Upper lobe of left lung (tissue), 6 donors: ENCODE measurements around the gene SPPL3. TPM values are rescaled to one million over a fixed set of nuclear protein-coding genes. Genes with fewer than 3 reads are reported as not detected.
A peak's percentile ranks its signal among the peaks of the same experiment; 100 is the strongest.
"Not testable (repeated sequence)": the region's sequence is repeated elsewhere in the genome, so short reads cannot be mapped to it uniquely, and the experiment has no call there.

ENCODE experiments used
- ATAC-seq, 2 donors: fragments of 200-7000 bp; cut with Tn5 transposase; one replicate each; pipeline ENCODE4 v1.9.1; 2022; ENCODE audit warnings: mild to moderate bottlenecking in 2 of 2, moderate library complexity in 2 of 2; ENCODE audit not compliant: low FRiP score in 2 of 2
- DNase-seq, 2 donors: peaks; one replicate each; pipeline ENCODE4 v3.0.0-alpha.2; 2019 to 2020
- H3K27ac ChIP-seq, 4 donors: fragments of 200-600 bp; sonication (generic); one replicate each; pipeline ENCODE4 v1.5.1; 2016 to 2019
- H3K27me3 ChIP-seq, 4 donors: fragments of 200-600 bp; sonication (generic); one replicate each; pipeline ENCODE4 v1.5.1; 2017 to 2019
- H3K36me3 ChIP-seq, 4 donors: fragments of 200-600 bp; sonication (generic); one replicate each; pipeline ENCODE4 v1.5.1; 2016 to 2019
- H3K4me1 ChIP-seq, 4 donors: fragments of 200-600 bp; sonication (generic); one replicate each; pipeline ENCODE4 v1.5.1; 2018 to 2019
- H3K4me3 ChIP-seq, 4 donors: fragments of 200-600 bp; sonication (generic); one replicate each; pipeline ENCODE4 v1.5.1; 2017 to 2019; ENCODE audit warnings: mild to moderate bottlenecking in 2 of 4, moderate library complexity in 1 of 4
- H3K9me3 ChIP-seq, 4 donors: fragments of 200-600 bp; sonication (generic); one replicate each; pipeline ENCODE4 v1.5.1; 2018 to 2019
- EP300 ChIP-seq, 4 donors: sonication (generic); formaldehyde crosslinking; IDR thresholded peaks; one replicate each; pipeline ENCODE4 v1.5.1; 2017; ENCODE audit warnings: antibody characterized with exemption in 4 of 4, control low read depth in 2 of 4
- POLR2A ChIP-seq, 4 donors: fragments of 450-650 bp; IDR thresholded peaks; one replicate each; pipeline ENCODE4 v1.5.1; 2016 to 2017; ENCODE audit warnings: antibody characterized with exemption in 4 of 4, mild to moderate bottlenecking in 2 of 4
- POLR2AphosphoS5 ChIP-seq, 2 donors: sonication (generic); formaldehyde crosslinking; IDR thresholded peaks; one replicate each; pipeline ENCODE4 v1.5.1; 2017; ENCODE audit warnings: antibody characterized with exemption in 2 of 2
- WGBS, 2 donors: methylation state at CpG; one replicate each; pipeline ENCODE4 v1.1.5; 2017 to 2018; 5-methylcytosine and 5-hydroxymethylcytosine counted together
- total RNA-seq, 6 donors: library from RNA; depleted of rRNA in 4 of 6; stranded (reverse); fragments of >200 nt in 4 of 6; gene quantifications; one replicate each; pipeline versions ENCODE4 v1.1.0 to v1.2.1, GENCODE V29; 2016 to 2021
- TF ChIP-seq, protein P1 (sequence below), 6 experiments: fragments of 450-650 bp in 4 of 6; fragments of 200-600 bp in 2 of 6; sonication (generic) in 2 of 6; IDR thresholded peaks; one replicate each; pipeline ENCODE4 v1.5.1; 2016 to 2019; ENCODE audit warnings: antibody characterized with exemption in 6 of 6
- donor health status: DM: no; HTN: no; CAD: no; lungs with moderate emphysema.
- donor health status: DM: no; HTN: yes; CAD: no; lungs with severe emphysema.

SPPL3 gene, protein sequence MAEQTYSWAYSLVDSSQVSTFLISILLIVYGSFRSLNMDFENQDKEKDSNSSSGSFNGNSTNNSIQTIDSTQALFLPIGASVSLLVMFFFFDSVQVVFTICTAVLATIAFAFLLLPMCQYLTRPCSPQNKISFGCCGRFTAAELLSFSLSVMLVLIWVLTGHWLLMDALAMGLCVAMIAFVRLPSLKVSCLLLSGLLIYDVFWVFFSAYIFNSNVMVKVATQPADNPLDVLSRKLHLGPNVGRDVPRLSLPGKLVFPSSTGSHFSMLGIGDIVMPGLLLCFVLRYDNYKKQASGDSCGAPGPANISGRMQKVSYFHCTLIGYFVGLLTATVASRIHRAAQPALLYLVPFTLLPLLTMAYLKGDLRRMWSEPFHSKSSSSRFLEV
- 10 to 100 TPM; 17.8 to 44.3 (median 23.2) TPM for total RNA-seq

DNA sequence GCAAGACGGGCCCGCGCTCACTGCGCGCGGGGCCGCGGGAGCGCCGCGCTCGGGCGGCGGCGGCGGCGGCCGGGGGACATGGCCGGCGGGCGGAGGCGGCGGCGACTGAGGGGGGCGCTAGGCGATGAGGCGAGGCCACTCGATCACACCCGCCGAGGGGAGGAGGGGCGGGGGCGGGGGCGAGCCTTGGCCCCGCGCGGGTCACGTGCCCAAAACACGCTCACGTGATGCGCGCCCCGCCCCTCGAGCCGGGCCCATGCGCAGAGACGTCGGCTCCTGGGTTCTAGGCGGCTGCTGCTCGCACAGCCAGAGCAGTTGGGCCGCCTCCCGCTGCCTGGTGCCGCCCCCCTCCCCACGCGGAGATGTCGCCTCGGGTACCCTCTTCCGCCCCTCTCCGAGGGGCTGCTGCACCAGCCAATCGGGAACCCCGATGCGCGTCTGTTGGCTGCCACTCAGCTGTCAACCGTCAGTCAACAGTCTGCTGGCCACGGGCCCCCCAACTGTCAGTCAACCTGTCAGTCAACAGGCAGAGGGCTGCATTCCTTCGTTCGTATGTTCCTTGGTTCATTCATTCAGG is at the start of gene SPPL3:
SPPL3 (minus strand) TSS at position 162 of the 577 bp plus-strand sequence. CDS start 491 bp downstream, outside the sequence.
- TF ChIP-seq EP300 (IDR thresholded peaks at IDR 0.05) (no peak), POLR2A (IDR thresholded peaks at IDR 0.05) (peak in 2 of 4 donors; percentile 40 to 78), POLR2AphosphoS5 (IDR thresholded peaks at IDR 0.05) (peak; percentile 52 to 80)
- TF ChIP-seq, protein P1, sequence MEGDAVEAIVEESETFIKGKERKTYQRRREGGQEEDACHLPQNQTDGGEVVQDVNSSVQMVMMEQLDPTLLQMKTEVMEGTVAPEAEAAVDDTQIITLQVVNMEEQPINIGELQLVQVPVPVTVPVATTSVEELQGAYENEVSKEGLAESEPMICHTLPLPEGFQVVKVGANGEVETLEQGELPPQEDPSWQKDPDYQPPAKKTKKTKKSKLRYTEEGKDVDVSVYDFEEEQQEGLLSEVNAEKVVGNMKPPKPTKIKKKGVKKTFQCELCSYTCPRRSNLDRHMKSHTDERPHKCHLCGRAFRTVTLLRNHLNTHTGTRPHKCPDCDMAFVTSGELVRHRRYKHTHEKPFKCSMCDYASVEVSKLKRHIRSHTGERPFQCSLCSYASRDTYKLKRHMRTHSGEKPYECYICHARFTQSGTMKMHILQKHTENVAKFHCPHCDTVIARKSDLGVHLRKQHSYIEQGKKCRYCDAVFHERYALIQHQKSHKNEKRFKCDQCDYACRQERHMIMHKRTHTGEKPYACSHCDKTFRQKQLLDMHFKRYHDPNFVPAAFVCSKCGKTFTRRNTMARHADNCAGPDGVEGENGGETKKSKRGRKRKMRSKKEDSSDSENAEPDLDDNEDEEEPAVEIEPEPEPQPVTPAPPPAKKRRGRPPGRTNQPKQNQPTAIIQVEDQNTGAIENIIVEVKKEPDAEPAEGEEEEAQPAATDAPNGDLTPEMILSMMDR (IDR thresholded peaks at IDR 0.05): peak in 3 of 6 experiments; percentile 32 to 40 (median 33)
- DNase-seq (peak; percentile 92 to 99), ATAC-seq (peak; percentile 90 to 96)
- Histone ChIP-seq H3K36me3 (no peaks in the 10 kb centered on the region), H3K27ac (peak within 1 kb of the TSS; percentile 87 to 97 (median 91)), H3K27me3 (no peaks in the 10 kb centered on the region), H3K4me3 (peak within 1 kb of the TSS; percentile 98 to 100 (median 99)), H3K9me3 (no peaks in the 10 kb centered on the region), H3K4me1 (peaks cover 15 to 27% (median 16%) of the 10 kb centered on the region in 4 donors)
- WGBS, 2 donors: 0% methylated on average over 12 of the region's 66 CpGs; no CpG with 5 or more reads in 1 of the 2 donors

DNA sequence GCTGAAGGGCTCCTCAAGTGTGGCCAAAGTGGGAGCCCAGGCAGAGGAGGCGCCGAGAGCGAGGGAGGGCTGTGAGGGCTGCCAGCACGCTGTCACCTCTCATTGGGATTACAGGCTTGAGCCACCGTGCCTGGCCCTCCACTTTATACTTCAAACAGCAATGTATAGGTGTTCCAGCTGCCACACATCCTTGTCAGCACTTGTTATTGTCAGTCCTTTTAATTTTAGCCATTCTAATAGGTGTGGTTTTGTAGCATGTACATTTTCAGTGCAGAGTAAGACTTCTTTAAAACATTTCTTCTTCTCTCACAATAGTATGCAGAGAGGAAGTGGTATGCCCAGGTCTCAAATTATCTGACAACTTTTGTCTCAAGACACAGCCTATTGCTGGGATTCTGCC is 46.6 kb upstream of the SPPL3 start:
- WGBS, 2 donors: 94 to 96% methylated on average over 5 of the region's 5 CpGs
- Histone ChIP-seq H3K4me1 (no peaks in the 10 kb centered on the region), H3K27me3 (no peaks in the 10 kb centered on the region), H3K27ac (no peak overlapping the region), H3K4me3 (no peak overlapping the region), H3K36me3 (no peaks in the 10 kb centered on the region), H3K9me3 (no peaks in the 10 kb centered on the region)
- ATAC-seq: no peak
- TF ChIP-seq POLR2AphosphoS5 (IDR thresholded peaks at IDR 0.05) (no peak), POLR2A (IDR thresholded peaks at IDR 0.05) (no peak), EP300 (IDR thresholded peaks at IDR 0.05) (no peak)
- TF ChIP-seq, protein P1 (IDR thresholded peaks at IDR 0.05): no peak
- DNase-seq: no peak

DNA sequence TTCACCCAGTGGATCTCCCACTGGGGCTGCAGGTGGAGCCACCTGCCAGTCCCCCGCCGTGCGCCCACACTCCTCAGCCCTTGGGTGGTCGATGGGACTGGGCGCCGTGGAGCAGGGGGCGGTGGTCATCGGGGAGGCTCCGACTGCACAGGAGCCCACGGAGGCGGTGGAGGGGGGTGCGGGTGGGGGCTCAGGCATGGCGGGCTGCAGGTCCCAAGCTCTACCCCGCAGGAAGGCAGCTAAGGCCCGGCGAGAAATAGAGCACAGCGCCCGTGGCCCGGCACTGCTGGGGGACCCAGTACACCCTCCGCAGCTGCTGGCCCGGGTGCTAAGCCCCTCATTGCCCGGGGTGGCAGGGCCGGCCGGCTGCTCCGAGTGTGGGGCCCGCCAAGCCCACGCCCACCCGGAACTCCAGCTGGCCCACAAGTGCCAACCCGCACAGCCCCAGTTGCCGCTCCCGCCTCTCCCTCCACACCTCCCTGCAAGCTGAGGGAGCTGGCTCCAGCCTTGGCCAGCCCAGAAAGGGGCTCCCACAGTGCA is 46.2 kb upstream of the SPPL3 start:
- not testable (repeated sequence) for H3K4me1 ChIP-seq, ATAC-seq, H3K27ac ChIP-seq, H3K27me3 ChIP-seq, H3K4me3 ChIP-seq, H3K9me3 ChIP-seq, H3K36me3 ChIP-seq
- peak in 1 of 2 donors; percentile 79 for DNase-seq
- 92% methylated on average over 31 of the region's 31 CpGs; no CpG with 5 or more reads in 1 of the 2 donors for WGBS, 2 donors

GRCh38 chr12:120945516-120945915 is 41.4 kb upstream of the SPPL3 start:
- not testable (repeated sequence) for H3K36me3 ChIP-seq, H3K9me3 ChIP-seq, H3K4me3 ChIP-seq, H3K4me1 ChIP-seq, H3K27ac ChIP-seq, DNase-seq, ATAC-seq, H3K27me3 ChIP-seq
- 92 to 95% methylated on average over 6 of the region's 6 CpGs for WGBS, 2 donors

DNA sequence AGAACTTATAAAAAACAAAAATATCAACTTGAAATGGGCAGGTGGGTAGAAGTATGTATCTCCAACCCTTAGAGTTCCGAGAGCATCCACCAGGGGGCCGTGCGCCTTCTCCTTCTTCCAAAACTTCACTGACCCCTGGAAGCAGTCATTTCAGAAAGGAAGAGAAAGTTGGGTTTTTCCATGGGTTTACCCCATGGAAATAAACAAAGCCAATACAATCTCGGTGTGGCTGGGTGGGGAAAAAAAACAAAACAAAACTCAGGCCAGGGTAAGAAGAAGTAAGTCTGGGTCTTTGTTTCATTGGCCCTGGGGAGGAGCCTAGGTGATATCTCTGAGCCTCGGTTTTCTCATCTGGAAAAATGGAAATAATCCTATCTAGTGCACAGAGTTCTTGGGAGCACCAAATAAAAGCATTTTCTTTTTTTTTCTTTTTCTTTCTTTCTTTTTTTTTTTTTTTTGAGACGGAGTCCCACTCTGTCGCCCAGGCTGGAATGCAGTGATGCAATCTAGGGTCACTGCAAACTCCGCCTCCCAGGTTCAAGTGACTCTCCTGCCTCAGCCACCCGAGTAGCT is 40.6 kb upstream of the SPPL3 start:
- no peaks in the 10 kb centered on the region for H3K27me3 ChIP-seq
- DNase-seq (peak in 1 of 2 donors; percentile 51), ATAC-seq (no peak)
- WGBS, 2 donors: 43 to 44% methylated on average over 9 of the region's 9 CpGs
- no peaks in the 10 kb centered on the region for H3K9me3 ChIP-seq
- H3K36me3 ChIP-seq: no peaks in the 10 kb centered on the region
- H3K4me1 ChIP-seq: peaks cover 0 to 5% (median 1%) of the 10 kb centered on the region in 4 donors
- no peak overlapping the region for H3K27ac ChIP-seq
- H3K4me3 ChIP-seq: no peak overlapping the region
- TF ChIP-seq, protein P1 (IDR thresholded peaks at IDR 0.05): peak in 5 of 6 experiments; percentile 48 to 74 (median 56)
- TF ChIP-seq POLR2A (IDR thresholded peaks at IDR 0.05) (no peak), POLR2AphosphoS5 (IDR thresholded peaks at IDR 0.05) (no peak)
